Loucy (cell line): Measurements from ENCODE around the gene ZFTA.

Experiments used
- EZH2phosphoT487 ChIP-seq: fragments of 200-600 bp; IDR thresholded peaks from 2 replicates; pipeline ENCODE4 v1.6.1; 2018; ENCODE audit warnings: antibody characterized with exemption, mild to moderate bottlenecking, moderate library complexity, borderline replicate concordance
- TF ChIP-seq, protein P1 (sequence below): fragments of 200-600 bp; sonication (generic); conservative IDR thresholded peaks from 2 replicates; pipeline ENCODE4 v1.5.1; 2014; ENCODE audit warnings: mild to moderate bottlenecking, antibody characterized with exemption, low read length

DNA sequence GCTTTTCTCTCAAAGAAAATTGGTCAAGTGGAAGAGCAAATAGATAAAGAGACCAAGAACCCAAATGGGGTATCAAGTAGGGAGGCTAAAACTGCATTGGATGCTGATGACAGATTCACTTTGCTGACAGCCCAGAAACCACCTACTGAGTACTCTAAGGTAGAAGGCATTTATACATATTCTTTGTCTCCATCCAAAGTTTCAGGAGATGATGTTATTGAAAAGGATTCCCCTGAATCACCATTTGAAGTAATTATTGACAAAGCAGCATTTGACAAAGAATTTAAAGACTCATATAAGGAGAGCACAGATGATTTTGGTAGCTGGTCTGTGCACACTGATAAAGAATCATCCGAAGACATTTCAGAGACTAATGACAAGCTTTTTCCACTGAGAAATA, 49.6 kb downstream of the ZFTA start:
- TF ChIP-seq, protein P1, sequence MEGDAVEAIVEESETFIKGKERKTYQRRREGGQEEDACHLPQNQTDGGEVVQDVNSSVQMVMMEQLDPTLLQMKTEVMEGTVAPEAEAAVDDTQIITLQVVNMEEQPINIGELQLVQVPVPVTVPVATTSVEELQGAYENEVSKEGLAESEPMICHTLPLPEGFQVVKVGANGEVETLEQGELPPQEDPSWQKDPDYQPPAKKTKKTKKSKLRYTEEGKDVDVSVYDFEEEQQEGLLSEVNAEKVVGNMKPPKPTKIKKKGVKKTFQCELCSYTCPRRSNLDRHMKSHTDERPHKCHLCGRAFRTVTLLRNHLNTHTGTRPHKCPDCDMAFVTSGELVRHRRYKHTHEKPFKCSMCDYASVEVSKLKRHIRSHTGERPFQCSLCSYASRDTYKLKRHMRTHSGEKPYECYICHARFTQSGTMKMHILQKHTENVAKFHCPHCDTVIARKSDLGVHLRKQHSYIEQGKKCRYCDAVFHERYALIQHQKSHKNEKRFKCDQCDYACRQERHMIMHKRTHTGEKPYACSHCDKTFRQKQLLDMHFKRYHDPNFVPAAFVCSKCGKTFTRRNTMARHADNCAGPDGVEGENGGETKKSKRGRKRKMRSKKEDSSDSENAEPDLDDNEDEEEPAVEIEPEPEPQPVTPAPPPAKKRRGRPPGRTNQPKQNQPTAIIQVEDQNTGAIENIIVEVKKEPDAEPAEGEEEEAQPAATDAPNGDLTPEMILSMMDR, result no peak
- TF ChIP-seq EZH2phosphoT487, result no peak
